Skin of body (tissue), 2 donors: Measurements from ENCODE around the gene CCDC102A. TPM values are rescaled to one million over a fixed set of nuclear protein-coding genes. Genes with fewer than 3 reads are reported as not detected.

Experiments used
- DNase-seq: peaks from one replicate; lab custom pipeline; 2025; lab: John Stamatoyannopoulos, UW
- total RNA-seq: library from RNA; depleted of rRNA; stranded (reverse); fragments of >200 nt; gene quantifications from one replicate; pipeline ENCODE4 v1.2.3, GENCODE V29; 2014

Gene CCDC102A
- total RNA-seq, 1 donor from 2014 or later: 8.0 TPM

- no peak for DNase-seq
Observed at GRCh38 chr16:57537581-57538234, 1.3 kb upstream of the CCDC102A start.

GRCh38 chr16:57537194-57537505 lies 779 bp upstream of the CCDC102A start:
- DNase-seq: no peak

GRCh38 chr16:57535680-57536305 lies 578 bp downstream of the CCDC102A start:
- peak; percentile 90 for DNase-seq

DNA sequence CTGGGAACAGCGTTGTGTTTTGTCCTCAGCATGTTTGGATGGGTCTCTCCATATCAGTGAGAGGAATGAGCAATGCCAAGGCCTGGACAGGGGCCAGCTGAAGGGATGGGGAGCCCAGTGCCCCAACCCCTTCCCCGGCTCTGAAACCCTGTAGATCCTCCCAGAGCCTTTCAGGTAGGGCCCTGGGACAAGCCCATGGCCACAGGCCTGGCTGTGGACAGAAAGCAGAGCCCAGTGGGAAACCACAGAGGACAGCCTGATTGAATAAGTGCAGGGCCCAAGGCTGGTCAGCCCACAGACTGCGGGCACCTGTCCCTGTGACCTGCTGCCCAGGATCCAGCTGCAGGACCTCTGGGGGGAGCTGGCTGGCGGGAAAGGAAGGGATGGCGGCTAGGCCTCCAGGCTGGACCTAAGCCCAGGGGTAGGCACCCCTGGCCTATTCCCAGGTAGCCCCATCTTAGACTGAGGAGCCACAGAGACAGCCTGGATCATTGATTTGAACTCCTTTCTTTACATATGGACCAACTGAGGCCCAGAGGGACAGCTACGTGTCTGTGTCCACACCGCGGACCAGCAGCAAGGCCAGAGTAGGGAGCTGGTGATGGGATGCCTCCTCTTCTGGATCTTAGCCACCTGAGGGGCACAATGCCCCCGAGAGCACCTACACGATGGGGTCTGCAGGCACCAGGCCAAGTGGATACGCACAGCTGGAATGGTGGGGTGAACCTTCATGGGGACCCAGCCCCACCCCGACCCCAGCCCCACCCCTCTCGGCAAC lies 1.3 kb downstream of the CCDC102A start:
- no peak for DNase-seq

GRCh38 chr16:57534337-57534880 lies 2.0 kb downstream of the CCDC102A start:
- no peak for DNase-seq

- DNase-seq: no peak
Observed at GRCh38 chr16:57533431-57534336, 2.7 kb downstream of the CCDC102A start.

DNA sequence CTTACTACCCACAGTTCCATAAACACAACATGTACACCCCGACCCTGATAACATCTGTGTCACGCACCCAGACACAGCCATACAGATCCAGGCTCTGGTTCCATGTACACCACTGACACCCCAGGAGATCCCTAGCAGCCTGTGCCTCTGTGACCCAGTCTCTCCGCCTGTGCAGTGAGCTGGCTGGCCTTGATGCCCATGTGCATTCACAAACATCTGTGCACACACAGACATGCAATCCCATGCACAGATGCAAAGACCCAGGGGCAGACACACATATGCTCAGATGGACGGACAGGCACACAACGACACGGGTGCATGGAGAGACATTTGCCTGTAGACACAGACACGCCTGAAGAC lies 4.1 kb downstream of the CCDC102A start:
- no peak for DNase-seq

DNA sequence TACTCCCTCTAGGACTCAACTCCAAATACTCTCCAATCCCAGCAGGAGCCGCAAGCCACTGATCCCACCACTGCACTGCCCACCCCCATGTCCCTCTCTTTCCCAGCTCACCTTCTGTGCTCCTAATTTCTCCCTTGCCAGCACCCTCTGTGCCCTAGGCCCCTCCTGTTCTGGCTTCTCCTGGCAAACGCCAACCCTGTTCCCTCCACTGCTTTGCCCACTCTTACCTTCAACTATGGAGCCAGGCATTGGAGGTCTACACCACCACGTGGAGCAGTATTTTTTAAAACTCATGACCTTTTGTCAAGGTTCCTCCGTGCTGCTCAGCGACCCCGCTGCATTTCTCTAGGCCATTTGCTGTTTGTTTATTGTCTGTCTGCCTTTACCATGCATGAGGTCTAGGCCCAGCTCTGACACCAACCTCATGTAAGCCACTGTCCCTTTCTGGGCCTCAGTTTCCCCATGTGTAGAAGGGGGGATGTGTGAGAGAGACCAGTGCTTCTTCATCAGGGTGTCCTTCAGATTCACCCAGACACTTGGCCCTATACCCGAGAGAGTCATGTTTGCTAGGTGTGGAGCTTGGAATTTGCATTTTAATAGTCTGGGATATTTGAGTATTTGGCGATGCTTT lies 4.6 kb downstream of the CCDC102A start:
- DNase-seq: no peak

- no peak for DNase-seq
Observed at GRCh38 chr16:57531253-57531575, 5.2 kb downstream of the CCDC102A start.

- no peak for DNase-seq
Observed at GRCh38 chr16:57530522-57531252, 5.7 kb downstream of the CCDC102A start.

DNA sequence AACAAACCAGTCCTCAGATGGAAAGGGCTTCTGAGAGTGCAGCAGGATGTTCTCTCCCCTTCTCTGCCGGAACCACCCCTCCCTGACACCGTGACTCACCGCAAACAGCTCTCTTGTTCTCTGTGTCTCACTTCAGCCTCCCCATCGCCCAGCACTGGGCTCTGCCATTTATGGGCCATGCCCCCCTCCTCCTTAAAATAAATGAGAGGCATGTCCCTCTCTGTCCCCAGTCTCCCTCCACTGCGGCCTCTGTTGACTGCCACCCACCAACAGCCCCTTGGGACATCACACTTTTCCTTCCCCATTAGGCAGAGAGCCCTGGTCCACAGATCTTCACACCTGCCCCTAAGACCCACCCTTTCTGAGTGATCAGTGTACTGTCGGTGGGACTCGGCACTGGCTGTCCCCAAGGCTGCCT lies 6.3 kb downstream of the CCDC102A start:
- no peak for DNase-seq

DNA sequence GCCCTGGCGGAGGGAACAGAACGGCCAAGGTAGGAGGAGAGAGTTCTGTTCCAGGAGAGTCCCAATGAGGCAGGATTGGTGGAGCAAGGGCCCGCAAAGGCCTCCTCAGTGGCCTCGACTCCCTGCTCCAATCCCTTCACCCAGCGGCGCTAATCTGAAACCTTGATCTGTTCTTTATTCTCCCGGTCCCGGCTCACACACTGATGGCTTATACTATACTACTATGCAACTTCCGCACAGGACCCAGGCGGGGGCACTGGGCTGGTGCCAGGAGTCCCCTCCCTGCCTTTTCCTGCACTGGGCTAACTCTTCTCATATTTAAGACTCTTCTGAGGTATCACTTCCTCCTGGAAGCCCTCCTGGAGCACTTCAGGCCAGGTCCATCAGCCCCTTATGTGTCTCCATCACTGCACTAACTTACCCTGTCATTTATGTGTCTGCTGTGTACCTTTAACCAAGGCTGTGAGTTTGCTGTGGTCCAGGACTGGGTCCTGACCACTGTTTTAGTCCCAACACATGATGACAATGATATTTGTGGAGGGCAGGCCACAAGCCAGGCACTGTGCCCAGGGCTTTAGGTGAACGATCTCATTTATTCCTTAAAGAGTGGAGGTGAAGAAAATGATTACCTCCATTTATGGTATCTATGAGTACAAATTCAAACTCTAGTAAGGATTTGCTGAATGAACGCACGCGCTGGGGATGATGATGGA lies 6.8 kb downstream of the CCDC102A start:
- DNase-seq: no peak

DNA sequence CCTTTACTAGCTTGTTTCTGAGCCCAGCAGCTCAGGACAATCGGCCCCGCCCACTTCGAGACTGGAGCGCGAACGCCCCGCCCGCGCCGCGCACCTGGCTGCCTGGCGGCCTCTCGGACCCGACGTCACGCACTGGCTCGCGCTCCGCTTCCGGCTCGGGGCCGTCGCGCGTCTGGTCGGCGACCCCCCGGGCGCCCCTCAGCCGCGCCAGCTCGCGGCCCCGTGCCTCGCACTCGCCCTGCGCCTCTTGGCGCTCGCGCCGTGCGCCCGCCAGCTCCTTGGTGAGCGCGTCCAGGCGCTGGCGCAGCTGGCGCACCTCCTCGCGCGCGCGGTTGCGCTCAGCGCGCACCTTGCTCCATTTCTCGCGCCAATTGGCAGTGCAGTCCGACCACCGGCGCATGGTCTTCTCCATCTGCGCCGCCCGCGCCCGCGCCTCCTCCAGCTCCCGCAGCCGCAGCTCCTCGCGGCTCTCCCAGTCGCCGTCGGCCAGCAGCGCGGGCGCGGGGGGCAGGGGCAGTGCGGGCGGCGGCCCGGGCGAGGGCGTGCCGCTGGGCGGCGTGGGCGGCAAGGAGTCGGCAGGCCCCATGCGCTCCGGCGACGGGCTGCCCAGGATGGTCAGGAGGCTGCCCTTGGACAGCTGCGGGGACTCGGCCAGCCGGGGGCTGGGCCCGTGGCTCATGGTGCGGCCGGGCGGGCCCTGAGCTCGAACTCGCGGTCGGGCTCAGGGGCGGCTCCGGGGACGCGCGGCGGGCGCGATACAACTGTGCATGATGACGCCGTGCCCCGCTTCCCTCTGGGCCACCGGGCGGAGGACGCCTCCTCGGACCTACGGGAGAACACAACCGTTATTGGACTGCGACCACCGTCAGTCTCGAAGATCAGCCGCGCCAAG lies 7.6 kb downstream of the CCDC102A start:
- no peak for DNase-seq

- DNase-seq: no peak
Observed at GRCh38 chr16:57527610-57528360, 8.6 kb downstream of the CCDC102A start.

GRCh38 chr16:57527027-57527426 lies 9.3 kb downstream of the CCDC102A start:
- DNase-seq: no peak

GRCh38 chr16:57526498-57526897 lies 9.9 kb downstream of the CCDC102A start:
- DNase-seq: no peak

DNA sequence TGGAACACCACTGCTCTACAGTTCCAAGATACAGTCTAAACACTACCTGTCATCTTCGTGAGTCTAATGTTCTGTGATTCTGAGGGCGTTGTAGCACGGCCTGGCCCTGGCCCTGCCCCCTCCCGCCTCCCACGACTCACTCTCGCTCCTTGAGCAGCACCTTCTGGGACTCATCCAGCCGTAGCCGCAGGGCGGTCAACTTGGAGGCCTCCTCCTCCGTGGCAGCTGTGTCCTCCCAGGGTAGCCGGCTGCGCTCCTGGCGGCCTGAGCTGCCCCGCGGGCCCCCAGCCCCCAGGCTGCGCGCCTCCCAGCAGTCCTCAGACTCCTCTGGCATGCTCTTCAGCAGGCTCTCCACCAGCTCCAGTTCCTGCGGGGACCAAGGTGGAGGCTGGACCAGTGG lies 10.6 kb downstream of the CCDC102A start:
- DNase-seq: no peak

DNA sequence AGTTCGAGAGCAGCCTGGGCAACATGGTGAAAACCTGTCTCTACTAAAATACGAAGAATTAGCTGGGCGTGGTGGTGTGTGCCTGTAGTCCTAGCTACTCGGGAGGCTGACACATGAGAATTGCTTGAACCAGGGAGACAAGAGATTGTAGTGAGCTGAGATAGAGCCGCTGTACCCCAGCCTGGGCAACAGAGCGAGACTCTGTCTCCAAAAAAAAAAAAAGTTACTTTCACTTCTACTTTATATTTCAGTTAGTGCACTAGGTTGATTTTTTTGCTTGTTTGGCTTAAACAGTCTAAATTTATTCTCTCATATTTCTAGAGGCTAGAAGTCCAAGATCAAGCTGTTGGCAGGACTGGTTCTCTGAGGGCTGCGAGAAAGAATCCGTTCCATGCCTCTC lies 13.4 kb downstream of the CCDC102A start:
- no peak for DNase-seq
